WTC11 (cell line): ENCODE measurements around the gene ATP2B2. TPM values are rescaled to one million over a fixed set of nuclear protein-coding genes. Genes with fewer than 3 reads are reported as not detected.

ENCODE experiments used
- ATAC-seq: fragments of 200-7000 bp; cut with Tn5 transposase; 2 replicates; pipeline ENCODE4 v1.10.0; 2021; ENCODE audit warnings: mild to moderate bottlenecking, moderate library complexity
- CTCF ChIA-PET: fragments of 300-600 bp; sonication (Branson Sonifier 250); formaldehyde crosslinking; loops from one replicate; lab custom pipeline; 2021; ENCODE audit warnings: antibody characterized with exemption; lab: Charles Lee
- POLR2A ChIA-PET: fragments of 350-600 bp; sonication (Branson Sonifier 250); formaldehyde crosslinking; loops from one replicate; lab custom pipeline; 2021; ENCODE audit warnings: antibody characterized with exemption; lab: Charles Lee
- DNase-seq: peaks from one replicate; pipeline ENCODE4 v3.0.0; 2021; ENCODE audit warnings: low spot score
- H3K27ac Mint-ChIP-seq: 2 replicates; pipeline ENCODE4 v1.8.0; 2021; ENCODE audit warnings: mixed read lengths
- H3K27me3 Mint-ChIP-seq: 2 replicates; pipeline ENCODE4 v1.8.0; 2021; ENCODE audit warnings: low read depth, mild to moderate bottlenecking, moderate library complexity, mixed read lengths
- H3K36me3 Mint-ChIP-seq: 2 replicates; pipeline ENCODE4 v1.8.0; 2021; ENCODE audit warnings: mixed read lengths
- H3K4me1 Mint-ChIP-seq: 2 replicates; pipeline ENCODE4 v1.8.0; 2022; ENCODE audit warnings: mixed read lengths
- H3K4me3 Mint-ChIP-seq: 2 replicates; pipeline ENCODE4 v1.8.0; 2021; ENCODE audit warnings: mild to moderate bottlenecking, moderate library complexity, mixed read lengths
- H3K9me3 Mint-ChIP-seq: 2 replicates; pipeline ENCODE4 v1.8.0; 2021; ENCODE audit warnings: mixed read lengths
- AFF4 ChIP-seq: sonication (generic); formaldehyde crosslinking; IDR thresholded peaks from 2 replicates; pipeline ENCODE4 v1.8.1; 2023; ENCODE audit warnings: mild to moderate bottlenecking, missing genetic modification reagents, borderline replicate concordance
- CREB1 ChIP-seq: sonication (generic); formaldehyde crosslinking; IDR thresholded peaks from 2 replicates; pipeline ENCODE4 v1.8.0; 2023; ENCODE audit warnings: mild to moderate bottlenecking, missing genetic modification reagents
- CREM ChIP-seq: sonication (generic); formaldehyde crosslinking; IDR thresholded peaks from 2 replicates; pipeline ENCODE4 v1.8.1; 2022; ENCODE audit warnings: mild to moderate bottlenecking, missing genetic modification reagents, moderate library complexity
- FOXJ3 ChIP-seq: sonication (generic); formaldehyde crosslinking; IDR thresholded peaks from 2 replicates; pipeline ENCODE4 v1.9.0; 2021; ENCODE audit warnings: missing genetic modification reagents, mild to moderate bottlenecking, borderline replicate concordance
- FOXK1 ChIP-seq: sonication (generic); formaldehyde crosslinking; IDR thresholded peaks from 2 replicates; pipeline ENCODE4 v1.8.0; 2022; ENCODE audit warnings: mild to moderate bottlenecking, moderate library complexity, missing genetic modification reagents
- GTF2I ChIP-seq: fragments of 250-450 bp; sonication (Bioruptor Pico); conservative IDR thresholded peaks from 2 replicates; pipeline ENCODE4 v1.4.0; 2021; ENCODE audit warnings: mild to moderate bottlenecking
- MLX ChIP-seq: sonication (generic); formaldehyde crosslinking; IDR thresholded peaks from 2 replicates; pipeline ENCODE4 v1.8.1; 2023; ENCODE audit warnings: mild to moderate bottlenecking, missing genetic modification reagents, moderate library complexity
- NFYB ChIP-seq: sonication (generic); formaldehyde crosslinking; conservative IDR thresholded peaks from 2 replicates; pipeline ENCODE4 v1.8.0; 2022; ENCODE audit warnings: low read depth, missing genetic modification reagents
- PRRX2 ChIP-seq: fragments of 250-450 bp; sonication (Bioruptor Pico); IDR thresholded peaks from 2 replicates; pipeline ENCODE4 v1.8.0; 2021; ENCODE audit warnings: mild to moderate bottlenecking
- RELA ChIP-seq: sonication (generic); formaldehyde crosslinking; IDR thresholded peaks from 2 replicates; pipeline ENCODE4 v1.8.1; 2022; ENCODE audit warnings: missing genetic modification reagents, mild to moderate bottlenecking, borderline replicate concordance
- TEAD4 ChIP-seq: sonication (generic); formaldehyde crosslinking; IDR thresholded peaks from 2 replicates; pipeline ENCODE4 v1.8.0; 2022; ENCODE audit warnings: mild to moderate bottlenecking, missing genetic modification reagents
- ZNF232 ChIP-seq: sonication (generic); formaldehyde crosslinking; IDR thresholded peaks from 2 replicates; pipeline ENCODE4 v1.8.0; 2022; ENCODE audit warnings: mild to moderate bottlenecking, missing genetic modification reagents
- ZNF532 ChIP-seq: fragments of 250-450 bp; sonication (Bioruptor Pico); IDR thresholded peaks from 2 replicates; pipeline ENCODE4 v1.9.0; 2021; ENCODE audit warnings: mild to moderate bottlenecking, borderline replicate concordance
- total RNA-seq: library from RNA; stranded (reverse); gene quantifications from 3 replicates; pipeline ENCODE4 v1.2.3, GENCODE V29; 2021
- TF ChIP-seq, protein P1 (sequence below): fragments of 250-450 bp; sonication (Bioruptor Pico); IDR thresholded peaks from 2 replicates; pipeline ENCODE4 v1.8.0; 2021; ENCODE audit warnings: mild to moderate bottlenecking
- TF ChIP-seq, protein P2 (sequence below): fragments of 250-450 bp; sonication (Bioruptor Pico); IDR thresholded peaks from 2 replicates; pipeline ENCODE4 v1.9.0; 2021; ENCODE audit warnings: mild to moderate bottlenecking
- TF ChIP-seq, protein P3 (sequence below): fragments of 250-450 bp; sonication (Bioruptor Pico); IDR thresholded peaks from 2 replicates; pipeline ENCODE4 v1.9.0; 2021; ENCODE audit warnings: moderate library complexity, mild to moderate bottlenecking, inconsistent platforms, borderline replicate concordance

The ATP2B2 gene
- total RNA-seq, 1 experiment from 2014 or later = 0.48 TPM

- no peaks in the 10 kb centered on the region for H3K9me3 Mint-ChIP-seq
- no peak overlapping the region for H3K27ac Mint-ChIP-seq
- no peak overlapping the region for H3K4me3 Mint-ChIP-seq
- H3K4me1 Mint-ChIP-seq = no peaks in the 10 kb centered on the region
- ATAC-seq = no peak
- no peak for TF ChIP-seq PRRX2
- no peaks in the 10 kb centered on the region for H3K36me3 Mint-ChIP-seq
- no peak for DNase-seq
- no peaks in the 10 kb centered on the region for H3K27me3 Mint-ChIP-seq
- POLR2A ChIA-PET = no interaction called here
- CTCF ChIA-PET = no interaction called here
These were observed 18.2 kb upstream of the ATP2B2 start for GRCh38 chr3:10523561-10523960.

- Mint-ChIP-seq H3K36me3 (no peaks in the 10 kb centered on the region), H3K4me1 (no peaks in the 10 kb centered on the region), H3K27ac (no peak overlapping the region), H3K27me3 (no peaks in the 10 kb centered on the region), H3K9me3 (no peaks in the 10 kb centered on the region), H3K4me3 (no peak overlapping the region)
- DNase-seq = no peak
- ChIA-PET CTCF (no interaction called here), POLR2A (no interaction called here)
- TF ChIP-seq MLX (no peak), FOXK1 (no peak), CREM (CRISPR knock-in tag) (no peak), GTF2I (CRISPR knock-in tag) (no peak), CREB1 (CRISPR knock-in tag) (no peak), FOXJ3 (CRISPR knock-in tag) (no peak), AFF4 (CRISPR knock-in tag) (no peak), TEAD4 (CRISPR knock-in tag) (no peak), ZNF532 (no peak)
- ATAC-seq = no peak
These were observed 17.4 kb upstream of the ATP2B2 start for GRCh38 chr3:10522646-10523303.

- ChIA-PET POLR2A (no interaction called here), CTCF (no interaction called here)
- Mint-ChIP-seq H3K27me3 (no peaks in the 10 kb centered on the region), H3K4me3 (no peak overlapping the region), H3K27ac (no peak overlapping the region), H3K9me3 (no peaks in the 10 kb centered on the region), H3K4me1 (peaks cover 2% of the 10 kb centered on the region; the same call in 1 of the 2 replicates), H3K36me3 (no peaks in the 10 kb centered on the region)
- TF ChIP-seq, protein P1, sequence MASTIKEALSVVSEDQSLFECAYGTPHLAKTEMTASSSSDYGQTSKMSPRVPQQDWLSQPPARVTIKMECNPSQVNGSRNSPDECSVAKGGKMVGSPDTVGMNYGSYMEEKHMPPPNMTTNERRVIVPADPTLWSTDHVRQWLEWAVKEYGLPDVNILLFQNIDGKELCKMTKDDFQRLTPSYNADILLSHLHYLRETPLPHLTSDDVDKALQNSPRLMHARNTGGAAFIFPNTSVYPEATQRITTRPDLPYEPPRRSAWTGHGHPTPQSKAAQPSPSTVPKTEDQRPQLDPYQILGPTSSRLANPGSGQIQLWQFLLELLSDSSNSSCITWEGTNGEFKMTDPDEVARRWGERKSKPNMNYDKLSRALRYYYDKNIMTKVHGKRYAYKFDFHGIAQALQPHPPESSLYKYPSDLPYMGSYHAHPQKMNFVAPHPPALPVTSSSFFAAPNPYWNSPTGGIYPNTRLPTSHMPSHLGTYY = no peak
- TF ChIP-seq, protein P2, sequence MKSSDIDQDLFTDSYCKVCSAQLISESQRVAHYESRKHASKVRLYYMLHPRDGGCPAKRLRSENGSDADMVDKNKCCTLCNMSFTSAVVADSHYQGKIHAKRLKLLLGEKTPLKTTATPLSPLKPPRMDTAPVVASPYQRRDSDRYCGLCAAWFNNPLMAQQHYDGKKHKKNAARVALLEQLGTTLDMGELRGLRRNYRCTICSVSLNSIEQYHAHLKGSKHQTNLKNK (CRISPR knock-in tag) = no peak
- TF ChIP-seq MLX (no peak), RELA (CRISPR knock-in tag) (no peak), NFYB (CRISPR knock-in tag) (no peak), FOXJ3 (CRISPR knock-in tag) (no peak), ZNF232 (CRISPR knock-in tag) (no peak)
- TF ChIP-seq, protein P3, sequence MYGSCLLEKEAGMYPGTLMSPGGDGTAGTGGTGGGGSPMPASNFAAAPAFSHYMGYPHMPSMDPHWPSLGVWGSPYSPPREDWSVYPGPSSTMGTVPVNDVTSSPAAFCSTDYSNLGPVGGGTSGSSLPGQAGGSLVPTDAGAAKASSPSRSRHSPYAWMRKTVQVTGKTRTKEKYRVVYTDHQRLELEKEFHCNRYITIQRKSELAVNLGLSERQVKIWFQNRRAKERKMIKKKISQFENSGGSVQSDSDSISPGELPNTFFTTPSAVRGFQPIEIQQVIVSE (CRISPR knock-in tag) = no peak
- ATAC-seq (no peak), DNase-seq (no peak)
These were observed 16.5 kb upstream of the ATP2B2 start for GRCh38 chr3:10521772-10522441.
